Activated T-helper 1 cell treated with Interleukin-2 at 50 U/mL for 16 hours (primary cell): ENCODE data around the gene IGF2BP3.
"Not testable (repeated sequence)": the region's sequence is repeated elsewhere in the genome, so short reads cannot be mapped to it uniquely, and the experiment has no call there.

Experiments
- DNase-seq: peaks from one replicate; pipeline ENCODE4 v3.0.0-alpha.2; 2020; ENCODE audit warnings: low read depth

The IGF2BP3 gene

DNA sequence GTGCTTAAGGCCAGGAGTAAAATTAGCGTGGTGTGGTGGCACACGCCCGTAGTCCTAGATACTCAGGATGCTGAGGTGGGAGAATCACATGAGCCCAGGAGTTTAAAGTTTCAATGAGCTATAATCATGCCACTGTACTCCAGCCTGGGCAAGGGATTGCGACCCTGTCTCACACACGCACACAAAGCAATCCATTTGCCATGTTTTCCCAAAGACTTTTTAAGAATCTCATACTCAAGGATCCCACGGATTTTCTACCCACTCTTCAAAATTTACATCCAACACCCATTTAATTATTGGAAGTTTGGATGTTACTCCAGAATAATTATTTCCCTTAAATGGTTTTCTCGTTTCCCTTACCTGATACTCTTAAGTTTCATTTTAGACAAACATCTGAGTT, 47.9 kb downstream of the IGF2BP3 start:
- no peak for DNase-seq

GRCh38 chr7:23419845-23420244, 50.4 kb downstream of the IGF2BP3 start:
- no peak for DNase-seq

DNA sequence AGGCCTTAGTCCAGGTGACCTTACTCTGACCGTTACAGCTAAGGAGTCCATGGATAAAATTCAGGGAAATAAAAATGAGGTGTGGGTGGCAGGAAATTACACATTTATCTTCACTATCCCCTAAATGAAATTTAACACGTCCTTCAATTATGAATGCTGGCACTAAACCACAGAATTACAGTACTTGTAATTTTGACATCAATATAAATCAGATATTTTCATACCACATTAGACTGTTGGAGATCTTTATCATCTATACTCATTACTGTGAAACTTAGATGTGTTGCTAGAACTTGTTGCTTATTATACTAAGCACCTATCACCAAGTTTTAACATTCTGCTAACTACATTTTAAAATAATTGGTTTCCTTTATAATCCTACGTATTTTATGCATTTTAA, 51.1 kb downstream of the IGF2BP3 start:
- DNase-seq = no peak

GRCh38 chr7:23418046-23418445, 52.2 kb downstream of the IGF2BP3 start:
- no peak for DNase-seq

- DNase-seq = no peak
Measured at GRCh38 chr7:23415198-23415597, 55.1 kb downstream of the IGF2BP3 start.

DNA sequence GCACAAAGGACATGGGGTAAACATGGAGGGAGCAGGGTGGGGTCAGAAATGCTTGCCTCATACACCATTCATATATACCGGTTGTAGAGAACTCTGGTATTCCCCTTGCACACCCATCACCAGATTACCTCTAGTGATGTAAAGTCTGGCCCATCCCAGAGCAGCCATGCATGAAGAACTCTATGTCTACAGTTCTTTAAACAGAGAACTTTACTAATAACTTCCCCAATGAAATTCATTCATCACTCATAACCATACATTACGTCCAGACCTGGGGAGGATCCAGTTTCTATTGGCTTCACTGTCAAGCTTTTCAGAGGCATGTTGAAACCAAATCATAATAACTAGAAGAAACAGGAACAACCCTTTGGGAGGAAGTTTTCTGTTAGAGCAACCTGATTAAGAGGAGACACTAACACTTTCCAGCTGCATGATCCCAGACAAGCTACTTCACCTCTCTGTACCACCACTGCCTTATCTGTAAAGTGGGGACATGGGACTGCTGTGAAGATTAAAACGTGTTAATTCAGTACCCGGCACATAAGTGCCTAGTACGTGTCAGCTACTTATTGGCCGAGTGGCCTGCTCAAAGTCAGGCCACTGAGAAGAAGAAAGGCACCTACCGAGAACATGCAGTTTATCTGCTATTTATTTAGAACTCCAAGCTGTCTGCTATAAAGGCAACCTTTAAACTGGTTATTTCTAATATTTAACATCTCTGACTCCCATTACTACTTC, 59.7 kb downstream of the IGF2BP3 start:
- DNase-seq = no peak

DNA sequence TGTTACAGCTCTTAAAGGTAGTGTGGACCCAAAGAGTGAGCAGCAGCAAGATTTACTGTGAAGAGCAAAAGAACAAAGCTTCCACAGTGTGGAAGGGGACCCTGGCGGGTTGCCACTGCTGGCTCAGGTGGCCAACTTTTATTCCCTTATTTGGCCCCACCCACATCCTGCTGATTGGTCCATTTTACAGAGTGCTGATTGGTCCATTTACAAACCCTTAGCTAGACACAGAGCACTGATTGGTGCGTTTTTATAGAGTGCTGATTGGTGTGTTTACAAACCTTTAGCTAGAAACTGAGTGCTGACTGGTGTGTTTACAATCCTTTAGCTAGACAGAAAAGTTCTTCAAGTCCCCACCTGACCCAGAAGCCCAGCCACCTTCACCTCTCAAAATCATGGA, 63.7 kb downstream of the IGF2BP3 start:
- not testable (repeated sequence) for DNase-seq

DNA sequence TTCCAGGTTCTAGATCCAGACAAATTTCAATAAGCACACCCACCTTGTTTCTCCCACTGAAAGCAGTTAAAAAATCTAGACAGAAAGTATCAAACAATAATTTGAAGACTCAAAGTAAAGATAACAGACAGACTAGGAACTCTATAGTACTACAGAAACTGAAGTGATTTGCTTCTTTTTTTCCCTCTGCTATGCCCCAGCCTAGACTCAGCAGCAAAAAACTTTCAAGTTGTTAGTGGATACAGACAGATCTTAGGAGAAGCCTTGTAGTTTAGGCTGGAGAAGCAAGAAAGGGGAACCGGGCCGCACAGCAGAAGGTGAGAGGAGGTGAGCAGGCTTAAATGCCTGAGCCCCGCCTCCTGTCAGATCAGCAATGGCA, 65.1 kb downstream of the IGF2BP3 start:
- DNase-seq = no peak

GRCh38 chr7:23404546-23405239, 65.6 kb downstream of the IGF2BP3 start:
- no peak for DNase-seq

DNA sequence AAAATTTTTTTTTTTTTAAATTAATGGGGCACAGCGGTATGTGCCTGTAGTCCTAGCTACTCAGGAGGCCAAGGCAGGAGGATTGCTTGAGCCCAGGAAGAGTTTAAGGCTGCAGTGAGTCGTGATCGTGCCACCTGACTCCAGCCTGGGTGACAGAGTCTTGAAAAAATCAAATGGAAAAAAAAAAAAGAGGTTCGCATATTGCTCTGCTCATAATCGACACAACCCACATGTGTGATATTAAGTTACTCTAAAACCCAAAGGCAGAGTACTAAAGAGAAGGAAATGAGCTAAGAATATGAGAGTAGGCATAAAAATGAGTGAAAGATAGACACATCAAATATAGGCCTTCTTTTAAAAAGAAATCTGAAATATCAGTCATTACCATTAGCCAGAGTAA, 66.3 kb downstream of the IGF2BP3 start:
- no peak for DNase-seq

DNA sequence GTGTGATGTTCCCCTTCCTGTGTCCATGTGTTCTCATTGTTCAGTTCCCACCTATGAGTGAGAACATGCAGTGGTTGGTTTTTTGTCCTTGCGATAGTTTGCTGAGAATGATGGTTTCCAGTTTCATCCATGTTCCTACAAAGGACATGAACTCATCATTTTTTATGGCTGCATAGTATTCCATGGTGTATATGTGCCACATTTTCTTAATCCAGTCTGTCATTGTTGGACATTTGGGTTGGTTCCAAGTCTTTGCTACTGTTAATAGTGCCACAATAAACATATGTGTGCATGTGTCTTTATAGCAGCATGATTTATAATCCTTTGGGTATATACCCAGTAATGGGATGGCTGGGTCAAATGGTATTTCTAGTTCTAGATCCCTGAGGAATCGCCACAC, 72.2 kb downstream of the IGF2BP3 start:
- DNase-seq = not testable (repeated sequence)

DNA sequence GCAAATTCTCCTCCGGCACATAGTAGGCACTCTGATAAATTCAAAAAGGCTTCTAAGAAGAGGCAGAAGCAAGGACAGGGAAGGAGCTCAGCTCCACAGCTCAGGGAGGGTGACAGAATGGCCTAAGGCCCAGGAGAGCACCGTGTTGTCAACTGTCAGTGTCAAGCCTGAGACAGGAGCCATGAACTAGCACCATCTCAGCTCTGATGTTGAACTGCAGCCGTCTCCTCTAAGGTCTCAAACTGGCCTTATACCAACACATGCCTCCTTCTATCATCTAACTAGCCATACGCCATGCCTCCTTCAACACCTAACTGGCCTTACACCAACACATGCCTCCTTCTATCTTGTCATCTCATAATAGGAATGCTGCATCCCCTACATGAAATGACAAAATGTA, 73.0 kb downstream of the IGF2BP3 start:
- DNase-seq = no peak

DNA sequence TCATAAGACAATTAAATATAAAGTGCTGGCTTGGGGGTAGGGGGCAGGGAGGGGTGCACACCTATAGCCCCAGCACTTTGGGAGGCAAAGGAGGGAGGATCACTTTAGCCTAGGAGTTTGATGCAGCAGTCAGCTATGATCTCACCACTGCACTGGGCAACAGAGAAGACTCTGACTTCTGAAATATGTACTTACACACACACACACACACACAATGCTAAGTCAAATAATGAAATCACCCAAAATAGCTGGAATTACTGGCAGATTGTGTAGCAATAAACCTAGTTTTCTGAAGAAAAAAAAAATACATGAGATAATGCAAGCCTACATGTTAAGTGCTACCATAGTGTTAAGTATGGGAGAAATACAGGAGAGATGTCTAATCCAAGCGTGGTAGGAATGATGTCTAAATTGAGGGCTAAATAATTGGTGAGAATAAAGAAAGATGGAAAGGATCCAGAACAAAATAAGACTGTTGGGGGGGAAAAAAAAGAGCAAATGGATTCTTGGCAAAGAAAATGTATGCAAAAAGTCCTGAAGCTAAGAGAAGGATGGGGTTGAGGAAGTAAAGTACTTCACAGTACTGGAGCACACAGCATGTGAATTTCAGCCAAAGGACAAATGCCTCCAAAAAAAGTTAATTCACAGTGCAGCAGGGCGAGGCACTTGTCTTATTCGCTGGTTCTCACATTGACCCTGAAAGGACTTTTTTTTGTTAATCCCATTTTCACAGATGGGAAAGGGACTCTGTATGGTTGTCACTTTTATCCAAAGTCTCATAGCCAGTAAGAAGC, 73.9 kb downstream of the IGF2BP3 start:
- no peak for DNase-seq

- no peak for DNase-seq
Measured at GRCh38 chr7:23394488-23395171, 75.7 kb downstream of the IGF2BP3 start.

GRCh38 chr7:23393636-23394035, 76.7 kb downstream of the IGF2BP3 start:
- DNase-seq = no peak

- DNase-seq = no peak
Measured at GRCh38 chr7:23389701-23390100, 80.6 kb downstream of the IGF2BP3 start.

DNA sequence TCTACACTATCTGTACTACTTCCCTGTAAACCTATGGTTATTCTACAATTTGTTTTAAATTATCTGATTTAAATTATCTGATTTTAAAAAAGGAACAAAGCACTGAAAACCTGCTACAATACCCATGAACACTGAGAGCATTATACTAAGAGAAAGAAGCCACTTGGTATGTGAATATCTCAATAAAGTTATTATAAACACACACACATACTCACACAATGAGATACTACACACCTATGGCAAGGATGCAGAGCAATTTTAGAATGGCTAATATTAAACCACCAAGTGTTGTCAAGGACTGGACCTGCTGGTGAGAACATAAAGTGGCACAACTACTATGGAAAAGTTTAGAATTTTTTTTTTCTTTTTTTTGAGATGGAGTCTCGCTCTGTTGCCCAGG, 82.7 kb downstream of the IGF2BP3 start:
- no peak for DNase-seq

DNA sequence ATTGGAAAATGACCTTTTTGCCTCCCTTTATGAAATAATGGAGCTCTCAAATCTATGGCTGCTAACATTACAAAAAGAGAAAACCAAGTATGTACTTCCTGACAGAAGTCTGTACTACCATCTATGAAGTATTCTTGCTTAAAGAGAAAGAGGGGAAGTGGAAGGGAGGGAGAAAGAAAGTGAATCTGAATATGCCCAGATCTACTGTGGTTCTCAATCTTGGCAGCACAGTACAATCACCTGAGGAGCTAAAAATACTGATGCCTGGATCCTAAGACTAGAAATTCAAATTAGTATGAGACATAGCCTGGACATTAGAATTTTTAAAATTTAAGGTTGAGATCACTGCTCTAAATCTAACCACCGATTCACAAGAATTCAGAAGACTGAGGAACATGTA, 85.2 kb downstream of the IGF2BP3 start:
- no peak for DNase-seq

GRCh38 chr7:23383225-23383624, 87.1 kb downstream of the IGF2BP3 start:
- DNase-seq = no peak

DNA sequence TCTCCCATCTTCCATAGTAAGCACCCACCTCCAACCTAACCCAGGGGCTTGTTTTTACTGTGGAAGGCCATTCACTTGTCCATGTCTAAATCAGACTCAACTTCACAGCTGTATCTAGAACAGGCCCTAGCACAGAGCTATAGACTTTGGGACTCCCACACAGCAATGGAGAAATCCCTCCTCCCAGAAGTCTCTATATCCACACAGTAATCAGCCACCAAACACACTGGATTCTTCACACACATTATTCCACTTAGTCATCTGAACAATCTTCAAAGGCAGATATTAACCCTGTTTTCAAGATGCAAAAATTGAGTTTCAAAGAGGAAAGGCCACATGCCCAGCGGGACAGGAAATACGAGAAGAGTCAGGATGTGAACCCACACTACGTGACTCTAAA, 89.3 kb downstream of the IGF2BP3 start:
- no peak for DNase-seq

DNA sequence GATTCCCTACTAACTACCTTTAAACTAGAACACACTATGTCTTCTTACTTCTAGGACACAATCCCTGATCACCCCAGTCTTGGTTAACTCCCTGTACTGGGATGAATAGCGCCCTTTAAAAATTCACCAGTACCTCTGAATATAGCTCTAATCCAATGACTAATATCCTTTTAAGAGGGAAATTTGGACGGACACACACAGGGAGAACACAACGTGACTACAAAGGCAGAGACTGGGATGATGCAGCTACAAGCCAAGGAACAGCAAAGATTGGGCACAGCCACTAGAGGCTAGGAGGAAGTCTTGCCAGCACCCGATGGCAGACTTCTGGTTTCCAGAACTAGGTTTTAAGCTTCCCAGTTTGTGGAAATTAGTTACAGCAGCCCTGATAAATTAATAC, 89.7 kb downstream of the IGF2BP3 start:
- DNase-seq = no peak

DNA sequence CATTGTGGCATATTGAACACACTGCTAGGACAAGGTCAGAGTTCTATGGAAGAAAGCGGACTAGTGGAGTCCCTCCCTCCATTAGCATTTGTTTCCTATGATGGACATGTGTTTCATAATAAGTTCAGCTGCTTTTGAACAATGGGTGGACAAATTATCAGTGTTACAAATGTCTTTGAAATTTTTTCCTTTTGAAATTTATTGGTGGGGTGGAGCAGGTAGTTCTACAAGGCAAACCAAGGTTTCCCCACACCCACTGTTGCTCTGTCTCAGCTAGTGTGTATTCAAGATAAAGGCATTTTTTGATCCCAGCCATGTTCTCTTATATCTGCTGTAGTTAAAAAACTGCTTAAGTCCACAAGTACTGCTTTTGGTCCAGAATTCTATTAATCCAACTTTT, 91.3 kb downstream of the IGF2BP3 start:
- DNase-seq = no peak

- DNase-seq = no peak
Measured at GRCh38 chr7:23377134-23377533, 93.2 kb downstream of the IGF2BP3 start.
